IMR-90 (cell line): Measurements from ENCODE around the gene DMD. TPM values are rescaled to one million over a fixed set of nuclear protein-coding genes. Genes with fewer than 3 reads are reported as not detected.

Source experiments
- ATAC-seq: fragments of 200-7000 bp; cut with Tn5 transposase; 2 replicates; pipeline ENCODE4 v1.9.1; 2020; ENCODE audit warnings: low read depth, mild to moderate bottlenecking, moderate library complexity
- BruUV-seq: library from RNA; stranded (reverse); fragments of 400-500 nt; replicated peaks from 2 replicates; lab custom pipeline; 2021; lab: Mats Ljungman, UMichigan
- CTCF ChIA-PET: fragments of 300-600 bp; formaldehyde crosslinking; extraction: SDS; loops from one replicate; lab custom pipeline; 2021; ENCODE audit warnings: antibody characterized with exemption; lab: Yijun Ruan, JAX
- POLR2A ChIA-PET: fragments of 300-600 bp; sonication (Branson Sonifier 250); formaldehyde crosslinking; loops from one replicate; lab custom pipeline; 2022; ENCODE audit warnings: antibody characterized with exemption; ENCODE audit not compliant: unreplicated experiment; lab: Charles Lee
- DNase-seq: peaks from one replicate; pipeline ENCODE4 v3.0.0; 2013
- H2AFZ ChIP-seq: replicated peaks from 2 replicates; pipeline ENCODE3; 2013; ENCODE audit warnings: low read length, mild to moderate bottlenecking; ENCODE audit not compliant: poor library complexity
- H2AK5ac ChIP-seq: 2 replicates; pipeline ENCODE4 v1.6.1; 2013; ENCODE audit warnings: low read depth, low read length, inconsistent platforms
- H2AK9ac ChIP-seq: replicated peaks from 2 replicates; pipeline ENCODE3; 2013; ENCODE audit warnings: mild to moderate bottlenecking, low read depth, low read length, moderate library complexity; ENCODE audit not compliant: poor library complexity
- H2BK120ac ChIP-seq: 2 replicates; pipeline ENCODE4 v1.6.1; 2013; ENCODE audit warnings: low read depth, low read length, inconsistent platforms
- H2BK15ac ChIP-seq: 3 replicates; pipeline ENCODE4 v1.6.1; 2013; ENCODE audit warnings: low read depth, low read length, inconsistent platforms
- H2BK20ac ChIP-seq: 2 replicates; pipeline ENCODE4 v1.6.1; 2013; ENCODE audit warnings: low read depth, mild to moderate bottlenecking, inconsistent platforms, low read length, moderate library complexity
- H2BK5ac ChIP-seq: 2 replicates; pipeline ENCODE4 v1.6.1; 2013; ENCODE audit warnings: mild to moderate bottlenecking, low read depth, low read length, inconsistent platforms; ENCODE audit not compliant: poor library complexity, severe bottlenecking
- H3K14ac ChIP-seq: replicated peaks from 2 replicates; pipeline ENCODE4 v1.6.1; 2013; ENCODE audit warnings: low read depth, low read length, inconsistent platforms
- H3K18ac ChIP-seq: 2 replicates; pipeline ENCODE4 v1.6.1; 2013; ENCODE audit warnings: low read depth, low read length, control low read depth
- H3K23ac ChIP-seq: 2 replicates; pipeline ENCODE4 v1.6.1; 2013; ENCODE audit warnings: low read depth, low read length, inconsistent platforms
- H3K27ac ChIP-seq: 2 replicates; pipeline ENCODE4 v1.5.1; 2013; ENCODE audit warnings: mild to moderate bottlenecking, control low read depth, low read length; ENCODE audit not compliant: insufficient read depth
- H3K27me3 ChIP-seq: 2 replicates; pipeline ENCODE4 v1.6.1; 2013; ENCODE audit warnings: low read length; ENCODE audit not compliant: control insufficient read depth, insufficient read depth
- H3K36me3 ChIP-seq: 2 replicates; pipeline ENCODE4 v1.6.1; 2013; ENCODE audit warnings: low read length, mixed read lengths; ENCODE audit not compliant: control insufficient read depth, insufficient read depth
- H3K4ac ChIP-seq: 2 replicates; pipeline ENCODE4 v1.6.1; 2013; ENCODE audit warnings: low read depth, low read length, inconsistent platforms
- H3K4me1 ChIP-seq: 2 replicates; pipeline ENCODE4 v1.6.1; 2013; ENCODE audit warnings: low read length, mixed read lengths; ENCODE audit not compliant: control insufficient read depth, insufficient read depth
- H3K4me2 ChIP-seq: 2 replicates; pipeline ENCODE4 v1.6.1; 2013; ENCODE audit warnings: low read depth, mild to moderate bottlenecking, control low read depth, low read length, moderate library complexity
- H3K4me3 ChIP-seq: 2 replicates; pipeline ENCODE4 v1.5.1; 2013; ENCODE audit warnings: low read depth, mild to moderate bottlenecking, control low read depth, low read length, moderate library complexity; ENCODE audit not compliant: insufficient read depth
- H3K56ac ChIP-seq: 2 replicates; pipeline ENCODE4 v1.6.1; 2013; ENCODE audit warnings: low read length, inconsistent platforms; ENCODE audit not compliant: insufficient read depth; ENCODE audit errors: extremely low read depth
- H3K79me1 ChIP-seq, 2 experiments: 2 replicates each; pipeline ENCODE4 v1.6.1; 2013; ENCODE audit warnings: low read length in 2 of 2, inconsistent platforms in 1 of 2, low read depth in 1 of 2
- H3K9ac ChIP-seq: 2 replicates; pipeline ENCODE4 v1.6.1; 2013; ENCODE audit warnings: low read depth, low read length, control low read depth
- H3K9me1 ChIP-seq: 2 replicates; pipeline ENCODE4 v1.6.1; 2013; ENCODE audit warnings: low read length, inconsistent platforms; ENCODE audit not compliant: insufficient read depth
- H3K9me3 ChIP-seq: 2 replicates; pipeline ENCODE4 v1.6.1; 2013; ENCODE audit warnings: low read length; ENCODE audit not compliant: control insufficient read depth, insufficient read depth
- H4K20me1 ChIP-seq: 2 replicates; pipeline ENCODE4 v1.6.1; 2013; ENCODE audit warnings: low read length, inconsistent platforms; ENCODE audit not compliant: insufficient read depth
- H4K5ac ChIP-seq: 2 replicates; pipeline ENCODE4 v1.6.1; 2013; ENCODE audit warnings: mild to moderate bottlenecking, low read depth, low read length, control low read depth
- H4K8ac ChIP-seq, 2 experiments: 2 replicates each; pipeline ENCODE4 v1.6.1; 2013; ENCODE audit warnings: low read depth in 2 of 2, low read length in 2 of 2, control low read depth in 1 of 2, inconsistent platforms in 1 of 2
- H4K91ac ChIP-seq: 2 replicates; pipeline ENCODE4 v1.6.1; 2013; ENCODE audit warnings: low read depth, low read length, inconsistent platforms; ENCODE audit not compliant: insufficient read depth
- ELK1 ChIP-seq: fragments of 150-350 bp; IDR thresholded peaks from 2 replicates; pipeline ENCODE4 v1.6.1; 2016; ENCODE audit warnings: low read depth, mild to moderate bottlenecking, low read length, moderate library complexity, borderline replicate concordance
- FOS ChIP-seq: fragments of 150-350 bp; IDR thresholded peaks from 2 replicates; pipeline ENCODE4 v1.6.1; 2016; ENCODE audit warnings: low read depth, low read length
- POLR2A ChIP-seq: IDR thresholded peaks from 2 replicates; pipeline ENCODE4 v1.6.1; 2012; ENCODE audit warnings: mild to moderate bottlenecking, low read depth, low read length
- RAD21 ChIP-seq: IDR thresholded peaks from 2 replicates; pipeline ENCODE4 v1.6.1; 2012; ENCODE audit warnings: low read length, improper control_type of control experiment
- RCOR1 ChIP-seq: IDR thresholded peaks from 2 replicates; pipeline ENCODE4 v1.6.1; 2012; ENCODE audit warnings: mild to moderate bottlenecking, low read length, improper control_type of control experiment; ENCODE audit not compliant: insufficient replicate concordance
- WGBS, 2 experiments: methylation state at CpG; one replicate each; pipeline versions ENCODE4 v1.1.5 to v1.1.7; 2013; ENCODE audit warnings: missing lambda C conversion rate in 2 of 2; ENCODE audit not compliant: insufficient read length in 1 of 2; ENCODE audit errors: extremely low coverage in 2 of 2; 5-methylcytosine and 5-hydroxymethylcytosine counted together
- dilution Hi-C: fragments of 300-500 bp; cut with HindIII; formaldehyde crosslinking; loops from one replicate; pipeline ENCODE4 v1.14.3; 2018; ENCODE audit warnings: low sequenced_read_pairs; ENCODE audit not compliant: unreplicated experiment
- in situ Hi-C: fragments of 300-500 bp; cut with MboI; formaldehyde crosslinking; loops from 3 replicates; pipeline ENCODE4 v1.14.3; 2019; ENCODE audit warnings: low sequenced_read_pairs, inconsistent platforms, mixed read lengths
- intact Hi-C: fragments of 100-400 bp; cut with micrococcal nuclease; formaldehyde crosslinking; loops from 2 replicates; pipeline ENCODE4 v1.10.0; 2022
- polyA plus RNA-seq, 3 experiments: library from polyadenylated mRNA; depleted of rRNA; stranded (reverse); fragments of >200 nt; gene quantifications; 2 replicates each; pipeline ENCODE4 v1.2.3, GENCODE V29; 2012; ENCODE audit warnings: low replicate concordance in 1 of 3
- total RNA-seq: library from RNA; depleted of rRNA; stranded (reverse); fragments of >200 nt; gene quantifications from 2 replicates; pipeline ENCODE4 v1.2.3, GENCODE V29; 2012

DMD gene
- total and polyA plus RNA-seq, 2 of the 4 experiments (the other 2 are of a cell fraction), result 6.6 to 11.8 TPM

GRCh38 chrX:31702222-31702621, 1509.1 kb downstream of the DMD start:
- H3K18ac ChIP-seq, result no peak overlapping the region
- no peak overlapping the region for H3K9ac ChIP-seq
- intact Hi-C loops (no loop called here), in situ Hi-C loops (no loop called here), dilution Hi-C loops (no loop called here)
- H4K20me1 ChIP-seq, result no peaks in the 10 kb centered on the region
- no CpG with 5 or more reads among the region's 2 CpGs for WGBS, 2 experiments
- H3K36me3 ChIP-seq, result no peaks in the 10 kb centered on the region
- BruUV-seq, result no TSS peak
- H3K4ac ChIP-seq, result no peak overlapping the region
- H3K4me1 ChIP-seq, result no peaks in the 10 kb centered on the region
- no peak overlapping the region for H2BK120ac ChIP-seq
- H3K4me2 ChIP-seq, result no peak overlapping the region
- no peaks in the 10 kb centered on the region for H3K79me1 ChIP-seq
- POLR2A ChIA-PET, result no interaction called here
- ATAC-seq (no peak), DNase-seq (no peak)
- no peaks in the 10 kb centered on the region for H3K9me3 ChIP-seq
- H2AK9ac ChIP-seq, result no peak overlapping the region
- no peak overlapping the region for H3K27ac ChIP-seq
- no peak overlapping the region for H3K56ac ChIP-seq
- CTCF ChIA-PET, result no interaction called here
- TF ChIP-seq ELK1, result no peak
- TF ChIP-seq FOS, result no peak
- TF ChIP-seq RCOR1, result no peak
- no peak for TF ChIP-seq POLR2A
- TF ChIP-seq RAD21, result no peak
- no peak overlapping the region for H3K23ac ChIP-seq
- no peak overlapping the region for H2BK15ac ChIP-seq
- H4K91ac ChIP-seq, result no peak overlapping the region
- no peak overlapping the region for H2BK5ac ChIP-seq
- no peak overlapping the region for H4K5ac ChIP-seq
- no peak overlapping the region for H4K8ac ChIP-seq
- no peaks in the 10 kb centered on the region for H3K27me3 ChIP-seq
- H3K14ac ChIP-seq, result no peak overlapping the region
- H2BK20ac ChIP-seq, result no peak overlapping the region
- no peak overlapping the region for H2AK5ac ChIP-seq
- H3K9me1 ChIP-seq, result no peaks in the 10 kb centered on the region
- no peak overlapping the region for H2AFZ ChIP-seq
- H3K4me3 ChIP-seq, result no peak overlapping the region
